Left ventricle myocardium inferior (tissue), 1 donor: ENCODE data around the gene CFAP157. TPM values are rescaled to one million over a fixed set of nuclear protein-coding genes. Genes with fewer than 3 reads are reported as not detected.

Source experiments
- DNase-seq: peaks from one replicate; pipeline ENCODE4 v3.0.0-alpha.2; 2020
- H3K27ac ChIP-seq: fragments of 200-600 bp; replicated peaks from 2 replicates; pipeline ENCODE4 v1.8.0; 2021
- H3K27me3 ChIP-seq: fragments of 200-600 bp; 2 replicates; pipeline ENCODE4 v1.8.0; 2021; ENCODE audit warnings: low read depth
- H3K36me3 ChIP-seq: fragments of 200-600 bp; 2 replicates; pipeline ENCODE4 v1.8.0; 2021
- H3K4me1 ChIP-seq: fragments of 200-600 bp; 2 replicates; pipeline ENCODE4 v1.8.0; 2021
- H3K4me3 ChIP-seq: fragments of 200-600 bp; 2 replicates; pipeline ENCODE4 v1.8.0; 2021; ENCODE audit warnings: mild to moderate bottlenecking, moderate library complexity
- H3K9me3 ChIP-seq: fragments of 200-600 bp; replicated peaks from 2 replicates; pipeline ENCODE4 v1.8.0; 2021
- intact Hi-C: fragments of 100-400 bp; cut with micrococcal nuclease; formaldehyde crosslinking; loops from one replicate; pipeline ENCODE4 v1.11.0; 2022
- total RNA-seq: library from RNA; stranded (reverse); fragmentation: NEBNext Ultra II Directional; extraction: Animal tissue kit (Norgen Biotek cat#: 25700); gene quantifications from one replicate; pipeline ENCODE4 v1.2.1, GENCODE V29; 2021
- TF ChIP-seq, protein P1 (sequence below): fragments of 200-600 bp; IDR thresholded peaks from 2 replicates; pipeline ENCODE4 v1.8.0; 2021; ENCODE audit warnings: antibody characterized with exemption, mild to moderate bottlenecking, borderline replicate concordance
- donor health status: DM: no; HTN: yes; CAD: no; lungs with severe emphysema.

CFAP157 gene
- total RNA-seq, 1 donor from 2014 or later = not detected

DNA sequence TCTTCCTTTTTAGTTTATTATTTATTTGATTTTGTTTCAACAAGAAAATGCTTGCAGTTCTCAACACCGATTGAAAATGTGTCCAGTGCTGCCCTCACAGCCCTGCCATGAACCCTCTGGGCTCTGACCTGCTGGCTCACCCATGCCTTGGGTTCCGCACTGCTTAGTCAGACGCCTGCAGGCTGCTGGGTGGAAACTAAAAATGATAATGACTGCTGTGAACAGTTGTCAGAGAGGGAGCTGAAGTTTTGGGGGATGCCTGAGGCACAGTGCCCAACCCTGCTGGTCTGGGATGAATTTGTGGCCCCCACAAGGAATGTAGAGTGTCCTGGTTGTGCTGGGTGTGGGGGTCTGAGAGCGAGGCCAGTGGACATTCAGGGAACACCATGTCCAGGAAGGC is 22.2 kb upstream of the CFAP157 start:
- intact Hi-C loops = no loop called here
- Histone ChIP-seq H3K27ac (no peak overlapping the region), H3K4me3 (no peak overlapping the region), H3K4me1 (no peaks in the 10 kb centered on the region), H3K9me3 (no peaks in the 10 kb centered on the region), H3K36me3 (peaks cover 86% of the 10 kb centered on the region), H3K27me3 (no peaks in the 10 kb centered on the region)
- TF ChIP-seq, protein P1, sequence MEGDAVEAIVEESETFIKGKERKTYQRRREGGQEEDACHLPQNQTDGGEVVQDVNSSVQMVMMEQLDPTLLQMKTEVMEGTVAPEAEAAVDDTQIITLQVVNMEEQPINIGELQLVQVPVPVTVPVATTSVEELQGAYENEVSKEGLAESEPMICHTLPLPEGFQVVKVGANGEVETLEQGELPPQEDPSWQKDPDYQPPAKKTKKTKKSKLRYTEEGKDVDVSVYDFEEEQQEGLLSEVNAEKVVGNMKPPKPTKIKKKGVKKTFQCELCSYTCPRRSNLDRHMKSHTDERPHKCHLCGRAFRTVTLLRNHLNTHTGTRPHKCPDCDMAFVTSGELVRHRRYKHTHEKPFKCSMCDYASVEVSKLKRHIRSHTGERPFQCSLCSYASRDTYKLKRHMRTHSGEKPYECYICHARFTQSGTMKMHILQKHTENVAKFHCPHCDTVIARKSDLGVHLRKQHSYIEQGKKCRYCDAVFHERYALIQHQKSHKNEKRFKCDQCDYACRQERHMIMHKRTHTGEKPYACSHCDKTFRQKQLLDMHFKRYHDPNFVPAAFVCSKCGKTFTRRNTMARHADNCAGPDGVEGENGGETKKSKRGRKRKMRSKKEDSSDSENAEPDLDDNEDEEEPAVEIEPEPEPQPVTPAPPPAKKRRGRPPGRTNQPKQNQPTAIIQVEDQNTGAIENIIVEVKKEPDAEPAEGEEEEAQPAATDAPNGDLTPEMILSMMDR = no peak
- no peak for DNase-seq

DNA sequence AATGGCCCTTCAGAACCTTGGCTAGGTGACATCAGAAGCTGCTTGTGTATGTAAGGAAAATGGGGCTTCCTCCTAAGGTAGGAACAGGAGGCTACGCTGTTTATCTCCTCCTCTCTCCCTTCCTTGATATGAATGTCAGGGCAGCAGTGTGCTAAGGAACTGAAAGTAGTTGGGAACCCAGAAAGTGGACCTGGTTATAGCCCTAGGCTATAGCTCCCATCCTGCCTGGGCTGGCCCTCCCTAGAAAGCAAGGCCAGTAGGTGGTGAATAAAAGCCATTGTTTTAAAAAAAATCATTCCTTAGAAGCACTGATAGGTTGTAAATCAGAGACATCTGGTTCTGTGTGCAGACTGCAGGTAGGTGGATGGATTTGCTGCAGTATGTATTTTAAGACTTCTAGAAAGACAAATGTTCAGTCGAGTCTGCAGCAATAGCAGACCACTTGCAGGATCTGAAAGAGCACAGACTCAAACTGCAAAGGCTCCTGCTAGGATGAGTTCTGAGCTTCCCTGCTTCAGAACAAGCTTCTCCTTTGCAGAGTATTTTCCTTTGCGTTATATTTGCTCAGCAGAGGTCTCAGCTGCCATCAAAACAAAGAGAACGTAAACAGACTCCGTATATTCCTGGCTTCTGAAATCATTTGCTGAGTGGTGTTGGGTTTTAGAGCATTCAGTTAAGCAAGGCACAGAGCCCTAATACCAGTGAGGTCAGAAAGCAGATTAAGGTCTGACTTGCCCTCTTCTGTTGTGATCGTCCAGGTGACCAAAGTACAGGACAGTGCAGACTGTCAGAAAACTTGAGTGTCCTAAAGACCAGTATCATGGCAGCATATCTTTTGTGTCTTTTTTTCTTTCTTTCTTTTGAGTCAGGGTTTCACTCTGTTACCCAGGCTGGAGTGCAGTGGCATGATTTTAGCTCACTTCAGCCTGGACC is 20.1 kb upstream of the CFAP157 start:
- no peaks in the 10 kb centered on the region for H3K4me1 ChIP-seq
- intact Hi-C loops = no loop called here
- DNase-seq = no peak
- TF ChIP-seq, protein P1 = no peak
- no peaks in the 10 kb centered on the region for H3K9me3 ChIP-seq
- no peaks in the 10 kb centered on the region for H3K27me3 ChIP-seq
- peaks cover 86% of the 10 kb centered on the region for H3K36me3 ChIP-seq
- H3K27ac ChIP-seq = no peak overlapping the region
- H3K4me3 ChIP-seq = no peak overlapping the region

DNA sequence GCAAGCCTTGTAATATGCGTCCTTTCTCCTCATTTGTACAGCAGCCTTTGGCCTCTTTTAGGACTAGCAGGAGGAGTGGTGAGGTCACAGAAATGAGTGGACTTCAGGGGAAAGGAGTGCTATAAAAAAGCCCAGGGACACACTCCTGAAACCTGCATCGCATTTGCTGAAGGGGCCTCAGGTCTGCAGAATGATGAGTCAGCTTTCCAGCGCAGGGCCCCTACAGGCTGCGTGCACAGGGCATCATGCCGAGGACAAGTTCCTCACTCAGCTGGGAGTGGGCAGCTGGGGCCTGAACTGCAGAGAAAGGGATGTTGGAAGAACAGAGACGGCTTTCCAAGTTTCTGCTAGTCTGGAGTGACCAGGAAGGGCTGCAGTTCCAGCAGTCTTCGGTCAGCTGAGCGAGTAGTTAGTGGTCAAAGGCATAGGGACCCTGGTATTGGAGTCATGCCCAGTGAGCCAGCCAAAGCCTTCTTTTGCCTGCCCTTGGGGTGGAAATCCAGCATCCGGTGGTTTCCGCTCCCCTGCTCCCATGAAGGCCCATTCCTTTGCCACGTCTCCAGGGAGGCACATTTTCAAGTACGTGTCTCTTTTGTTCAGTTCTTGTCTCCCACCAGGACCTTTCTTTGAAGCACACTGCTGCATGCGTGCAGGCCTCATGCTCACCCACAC is 17.3 kb upstream of the CFAP157 start:
- Histone ChIP-seq H3K4me3 (no peak overlapping the region), H3K27ac (no peak overlapping the region), H3K4me1 (no peaks in the 10 kb centered on the region), H3K9me3 (no peaks in the 10 kb centered on the region), H3K27me3 (no peaks in the 10 kb centered on the region), H3K36me3 (peaks cover 64% of the 10 kb centered on the region)
- no peak for DNase-seq
- intact Hi-C loops = no loop called here
- TF ChIP-seq, protein P1 = no peak

DNA sequence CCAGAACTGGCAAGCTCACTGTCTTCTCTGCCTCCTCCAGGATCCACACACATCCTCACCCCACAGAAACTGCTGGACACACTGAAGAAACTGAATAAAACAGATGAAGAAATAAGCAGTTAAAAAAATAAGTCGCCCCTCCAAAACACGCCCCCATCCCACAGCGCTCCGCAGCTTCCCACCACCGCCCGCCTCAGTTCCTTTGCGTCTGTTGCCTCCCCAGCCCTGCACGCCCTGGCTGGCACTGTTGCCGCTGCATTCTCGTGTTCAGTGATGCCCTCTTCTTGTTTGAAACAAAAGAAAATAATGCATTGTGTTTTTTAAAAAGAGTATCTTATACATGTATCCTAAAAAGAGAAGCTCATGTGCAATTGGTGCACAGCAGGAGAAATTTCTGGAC is 16.1 kb upstream of the CFAP157 start:
- TF ChIP-seq, protein P1 = no peak
- intact Hi-C loops = no loop called here

DNA sequence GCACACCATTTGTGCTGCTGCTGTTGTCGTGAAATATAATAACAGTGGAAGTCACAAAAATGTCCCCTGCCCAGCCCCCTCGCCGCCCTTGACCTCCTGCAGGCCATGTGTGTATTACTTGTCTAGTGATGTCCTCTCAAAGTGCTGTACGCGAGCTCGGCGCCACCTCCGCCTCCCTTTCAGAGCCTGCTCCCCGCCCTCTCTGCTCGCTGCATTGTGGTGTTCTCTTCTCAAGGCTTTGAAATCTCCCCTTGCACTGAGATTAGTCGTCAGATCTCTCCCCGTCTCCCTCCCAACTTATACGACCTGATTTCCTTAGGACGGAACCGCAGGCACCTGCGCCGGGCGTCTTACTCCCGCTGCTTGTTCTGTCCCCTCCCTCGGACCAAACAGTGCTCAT is 14.7 kb upstream of the CFAP157 start:
- Histone ChIP-seq H3K4me1 (no peaks in the 10 kb centered on the region), H3K36me3 (peaks cover 49% of the 10 kb centered on the region), H3K9me3 (no peaks in the 10 kb centered on the region), H3K4me3 (no peak overlapping the region), H3K27ac (no peak overlapping the region), H3K27me3 (no peaks in the 10 kb centered on the region)
- no peak for DNase-seq
- intact Hi-C loops = no loop called here
- TF ChIP-seq, protein P1 = no peak

More for the DNA sequence above, 16.1 kb upstream of the CFAP157 start:
- H3K9me3 ChIP-seq = no peaks in the 10 kb centered on the region
- H3K36me3 ChIP-seq = peaks cover 62% of the 10 kb centered on the region
- no peak for DNase-seq
- no peak overlapping the region for H3K27ac ChIP-seq
- H3K4me1 ChIP-seq = no peaks in the 10 kb centered on the region
- H3K4me3 ChIP-seq = no peak overlapping the region
- H3K27me3 ChIP-seq = no peaks in the 10 kb centered on the region
